Measurements from ENCODE around the gene DNAH5.

DNAH5 gene

GRCh38 chr5:13944560-13945199, at the start of gene DNAH5:
DNAH5 (minus strand) TSS chr5:13944688; CDS start chr5:13944438, 250 bp downstream.
- Histone ChIP-seq H3K27ac (ENCODE audit: low read depth, low read length, poor library complexity, severe bottlenecking) (no peak within 1 kb of the TSS), H3K79me2 (ENCODE audit: insufficient read depth, low read length) (no peaks in the 10 kb centered on the region), H3F3A (ENCODE audit: insufficient read depth, low read length) (no peaks in the 10 kb centered on the region), H3K4me1 (ENCODE audit: insufficient read depth, low read length, severe bottlenecking) (no peaks in the 10 kb centered on the region), H3K4me2 (ENCODE audit: low read length) (no peak within 1 kb of the TSS), H3K36me3 (ENCODE audit: insufficient read depth, low read length) (no peaks in the 10 kb centered on the region), H4K20me1 (ENCODE audit: insufficient read depth, low read length) (no peaks in the 10 kb centered on the region), H3K9me3 (ENCODE audit: low read length) (no peaks in the 10 kb centered on the region), H3K9ac (ENCODE audit: low read length) (no peak within 1 kb of the TSS), H3K27me3 (ENCODE audit: insufficient read depth, low read length) (no peaks in the 10 kb centered on the region), H2AFZ (ENCODE audit: low read length) (no peak within 1 kb of the TSS), H3K9me2 (ENCODE audit: low read depth, low read length) (no peaks in the 10 kb centered on the region), H3K4me3 (ENCODE audit: low read depth, low read length, poor library complexity, severe bottlenecking) (no peak within 1 kb of the TSS)
- TF ChIP-seq EZH2 (IDR thresholded peaks at IDR 0.05; ENCODE audit: borderline replicate concordance, low read length): no peak
- no peak for TF ChIP-seq CTCF (IDR thresholded peaks at IDR 0.05; ENCODE audit: low read length)

- Histone ChIP-seq H3K9me2 (ENCODE audit: low read depth, low read length) (no peaks in the 10 kb centered on the region), H3K9me3 (ENCODE audit: low read length) (no peaks in the 10 kb centered on the region), H3K79me2 (ENCODE audit: insufficient read depth, low read length) (no peaks in the 10 kb centered on the region), H3K36me3 (ENCODE audit: insufficient read depth, low read length) (no peaks in the 10 kb centered on the region), H3K4me2 (ENCODE audit: low read length) (no peak overlapping the region), H3F3A (ENCODE audit: insufficient read depth, low read length) (no peaks in the 10 kb centered on the region), H3K27me3 (ENCODE audit: insufficient read depth, low read length) (no peaks in the 10 kb centered on the region), H3K9ac (ENCODE audit: low read length) (no peak overlapping the region), H3K4me1 (ENCODE audit: insufficient read depth, low read length, severe bottlenecking) (no peaks in the 10 kb centered on the region), H4K20me1 (ENCODE audit: insufficient read depth, low read length) (no peaks in the 10 kb centered on the region), H2AFZ (ENCODE audit: low read length) (no peak overlapping the region), H3K27ac (ENCODE audit: low read depth, low read length, poor library complexity, severe bottlenecking) (no peak overlapping the region), H3K4me3 (ENCODE audit: low read depth, low read length, poor library complexity, severe bottlenecking) (no peak overlapping the region)
- TF ChIP-seq EZH2 (IDR thresholded peaks at IDR 0.05; ENCODE audit: borderline replicate concordance, low read length) (no peak), CTCF (IDR thresholded peaks at IDR 0.05; ENCODE audit: low read length) (no peak)
Measured at GRCh38 chr5:13993926-13994325, 49.4 kb upstream of the DNAH5 start.

- H3K9me3 ChIP-seq (ENCODE audit: low read length): no peaks in the 10 kb centered on the region
- H2AFZ ChIP-seq (ENCODE audit: low read length): no peak overlapping the region
- no peaks in the 10 kb centered on the region for H3K27me3 ChIP-seq (ENCODE audit: insufficient read depth, low read length)
- H3K36me3 ChIP-seq (ENCODE audit: insufficient read depth, low read length): no peaks in the 10 kb centered on the region
- TF ChIP-seq CTCF (IDR thresholded peaks at IDR 0.05; ENCODE audit: low read length): no peak
- no peak for TF ChIP-seq EZH2 (IDR thresholded peaks at IDR 0.05; ENCODE audit: borderline replicate concordance, low read length)
- no peak overlapping the region for H3K4me2 ChIP-seq (ENCODE audit: low read length)
- no peak overlapping the region for H3K9ac ChIP-seq (ENCODE audit: low read length)
- no peaks in the 10 kb centered on the region for H3K9me2 ChIP-seq (ENCODE audit: low read depth, low read length)
- no peaks in the 10 kb centered on the region for H3K79me2 ChIP-seq (ENCODE audit: insufficient read depth, low read length)
- no peaks in the 10 kb centered on the region for H3K4me1 ChIP-seq (ENCODE audit: insufficient read depth, low read length, severe bottlenecking)
- no peaks in the 10 kb centered on the region for H4K20me1 ChIP-seq (ENCODE audit: insufficient read depth, low read length)
- no peaks in the 10 kb centered on the region for H3F3A ChIP-seq (ENCODE audit: insufficient read depth, low read length)
- H3K27ac ChIP-seq (ENCODE audit: low read depth, low read length, poor library complexity, severe bottlenecking): no peak overlapping the region
- no peak overlapping the region for H3K4me3 ChIP-seq (ENCODE audit: low read depth, low read length, poor library complexity, severe bottlenecking)
Measured at GRCh38 chr5:13992795-13993194, 48.3 kb upstream of the DNAH5 start.
